Measurements from ENCODE around the gene NUDT1.

Gene NUDT1

DNA sequence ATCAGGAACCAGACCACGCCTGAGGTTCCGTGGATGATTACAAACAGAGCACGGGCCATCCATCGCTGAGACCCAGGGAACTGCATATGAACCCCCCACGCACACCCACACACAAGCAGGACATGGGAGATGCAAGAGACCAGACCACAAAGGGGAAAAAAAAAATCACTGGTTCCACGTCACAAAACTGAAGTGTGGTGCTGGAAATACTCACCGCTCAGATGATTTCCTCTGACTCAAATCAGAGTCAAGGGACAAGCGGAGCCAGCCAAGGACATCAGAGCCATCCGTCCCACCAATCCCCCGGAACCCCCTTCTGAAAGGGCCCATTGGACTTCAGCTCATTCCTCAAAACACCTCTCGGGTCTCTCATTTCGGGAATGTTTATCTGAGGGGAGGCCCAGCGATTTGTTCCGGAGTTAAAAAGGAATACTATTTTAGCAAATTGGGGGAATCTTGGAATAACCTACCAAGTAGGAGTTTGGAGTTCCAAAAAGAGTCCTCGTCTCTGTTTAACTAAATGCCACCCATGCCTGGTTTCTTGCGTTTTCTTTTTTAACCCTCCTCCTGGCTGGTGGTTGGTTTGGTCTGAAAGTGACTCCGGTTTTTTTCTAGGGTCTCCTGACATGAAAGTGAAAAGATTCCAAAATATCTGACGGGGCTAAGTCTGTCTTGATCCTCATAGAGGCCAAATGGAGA lies 57.3 kb downstream of the NUDT1 start:
- DNase-seq (ENCODE audit: low read depth): no peak

DNA sequence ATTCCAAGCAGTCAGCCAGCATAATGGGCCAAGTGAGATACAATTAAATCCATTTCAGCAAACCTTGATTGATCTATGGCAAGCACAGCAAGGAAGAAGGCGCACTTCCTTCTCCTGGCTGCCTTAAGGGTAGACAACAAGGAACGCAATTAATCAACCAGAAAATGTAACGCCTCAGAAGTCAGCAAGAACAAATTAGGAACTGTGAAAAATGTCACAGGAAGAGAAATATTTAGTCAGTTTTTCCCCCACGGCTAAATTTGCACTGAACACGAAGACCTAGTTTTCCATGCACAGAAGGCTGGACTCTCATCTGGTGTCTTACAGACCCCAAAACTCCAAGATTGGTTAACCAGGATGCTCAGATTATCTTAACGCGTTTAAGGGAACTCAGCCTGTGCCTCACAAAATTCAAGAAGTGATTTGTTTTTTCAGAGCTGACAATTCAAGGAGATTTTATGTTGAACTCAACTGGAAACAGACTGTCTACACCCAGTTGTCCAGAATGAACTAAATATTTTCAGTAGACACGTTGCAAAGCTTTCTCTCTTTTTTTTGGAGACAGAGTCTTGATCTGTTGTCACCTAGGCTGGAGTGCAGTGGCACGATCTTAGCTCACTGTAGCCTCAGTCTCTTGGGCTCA lies 58.0 kb downstream of the NUDT1 start:
- DNase-seq (ENCODE audit: low read depth): no peak
